ENCODE measurements around the gene SLC25A52.

DNA sequence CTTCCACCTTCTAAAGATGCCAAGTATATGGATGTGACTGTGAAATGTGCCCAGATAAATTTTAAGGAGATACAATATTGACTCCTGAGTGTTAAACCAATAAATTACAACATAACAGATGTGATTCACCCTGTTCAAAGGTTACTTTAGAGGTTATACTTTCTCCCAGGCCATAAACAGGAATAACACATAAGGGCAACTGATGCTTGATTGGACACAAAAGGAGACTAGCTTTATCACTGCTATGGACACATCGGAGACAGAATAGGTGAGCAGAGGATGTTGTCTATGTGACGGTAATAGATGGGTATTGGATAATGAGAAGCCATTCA, 31.9 kb upstream of the SLC25A52 start:
- TF ChIP-seq, protein P1, sequence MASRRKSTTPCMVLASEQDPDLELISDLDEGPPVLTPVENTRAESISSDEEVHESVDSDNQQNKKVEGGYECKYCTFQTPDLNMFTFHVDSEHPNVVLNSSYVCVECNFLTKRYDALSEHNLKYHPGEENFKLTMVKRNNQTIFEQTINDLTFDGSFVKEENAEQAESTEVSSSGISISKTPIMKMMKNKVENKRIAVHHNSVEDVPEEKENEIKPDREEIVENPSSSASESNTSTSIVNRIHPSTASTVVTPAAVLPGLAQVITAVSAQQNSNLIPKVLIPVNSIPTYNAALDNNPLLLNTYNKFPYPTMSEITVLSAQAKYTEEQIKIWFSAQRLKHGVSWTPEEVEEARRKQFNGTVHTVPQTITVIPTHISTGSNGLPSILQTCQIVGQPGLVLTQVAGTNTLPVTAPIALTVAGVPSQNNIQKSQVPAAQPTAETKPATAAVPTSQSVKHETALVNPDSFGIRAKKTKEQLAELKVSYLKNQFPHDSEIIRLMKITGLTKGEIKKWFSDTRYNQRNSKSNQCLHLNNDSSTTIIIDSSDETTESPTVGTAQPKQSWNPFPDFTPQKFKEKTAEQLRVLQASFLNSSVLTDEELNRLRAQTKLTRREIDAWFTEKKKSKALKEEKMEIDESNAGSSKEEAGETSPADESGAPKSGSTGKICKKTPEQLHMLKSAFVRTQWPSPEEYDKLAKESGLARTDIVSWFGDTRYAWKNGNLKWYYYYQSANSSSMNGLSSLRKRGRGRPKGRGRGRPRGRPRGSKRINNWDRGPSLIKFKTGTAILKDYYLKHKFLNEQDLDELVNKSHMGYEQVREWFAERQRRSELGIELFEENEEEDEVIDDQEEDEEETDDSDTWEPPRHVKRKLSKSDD (conservative IDR thresholded peaks at IDR 0.05; ENCODE audit: low read length) = no peak
- TF ChIP-seq ZNF232 (CRISPR knock-in tag; IDR thresholded peaks at IDR 0.05) = no peak
- no peak for TF ChIP-seq ZNF830 (CRISPR knock-in tag; IDR thresholded peaks at IDR 0.05)
- TF ChIP-seq REST (IDR thresholded peaks at IDR 0.05; ENCODE audit: borderline replicate concordance) = no peak
- no peak for TF ChIP-seq REST (CRISPR knock-in tag; IDR thresholded peaks at IDR 0.05; ENCODE audit: low read depth)
- TF ChIP-seq CEBPZ (IDR thresholded peaks at IDR 0.05; ENCODE audit: borderline replicate concordance, low read depth, low read length) = no peak

Measured in K562 (cell line).